ENCODE results near the gene SPO11. TPM values are rescaled to one million over a fixed set of nuclear protein-coding genes. Genes with fewer than 3 reads are reported as not detected.
"Not testable (repeated sequence)": the region's sequence is repeated elsewhere in the genome, so short reads cannot be mapped to it uniquely, and the experiment has no call there.

SPO11 gene
- total and polyA plus RNA-seq, 2 of the 4 experiments (the other 2 are of a cell fraction), result not detected

DNA sequence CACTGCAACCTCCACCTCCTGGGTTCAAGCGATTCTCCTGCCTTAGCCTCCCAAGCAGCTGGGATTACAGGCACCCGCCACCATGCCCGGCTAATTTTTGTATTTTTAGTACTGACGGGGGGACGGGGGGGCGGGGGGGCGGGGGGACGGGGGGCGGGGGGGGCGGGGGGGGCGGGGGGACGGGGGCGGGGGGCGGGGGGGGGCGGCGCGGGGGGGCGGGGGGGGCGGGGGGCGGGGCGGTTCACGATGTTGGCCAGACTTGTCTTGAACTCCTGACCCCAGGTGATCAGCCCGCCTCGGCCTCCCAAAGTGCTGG lies 21.1 kb downstream of the SPO11 start:
- Histone ChIP-seq H4K5ac (ENCODE audit: low read depth, low read length) (peak overlapping the region; percentile 38; the same call in 1 of the 2 replicates), H2AK9ac (replicated peaks; ENCODE audit: low read depth, low read length, poor library complexity) (peak overlapping the region; percentile 18), H4K91ac (ENCODE audit: insufficient read depth, low read depth, low read length) (peak overlapping the region; percentile 74; the same call in 1 of the 2 replicates), H2AFZ (replicated peaks; ENCODE audit: low read length, poor library complexity) (peak overlapping the region; percentile 97), H3K79me1 (ENCODE audit: low read depth in 1 of 2, low read length in 2 of 2) (peaks cover 16 to 31% of the 10 kb centered on the region in 2 experiments), H3K27ac (ENCODE audit: insufficient read depth, low read length) (peak overlapping the region; percentile 46), H4K20me1 (ENCODE audit: insufficient read depth, low read length) (peaks cover 14% of the 10 kb centered on the region), H2BK5ac (ENCODE audit: low read depth, low read length, poor library complexity, severe bottlenecking) (peak overlapping the region; percentile 61), H3K9ac (ENCODE audit: low read depth, low read length) (peak overlapping the region; percentile 45; the same call in 1 of the 2 replicates), H3K4me2 (ENCODE audit: low read depth, low read length) (peak overlapping the region; percentile 20), H3K36me3 (ENCODE audit: control insufficient read depth, insufficient read depth, low read length) (peaks cover 13% of the 10 kb centered on the region), H4K8ac (ENCODE audit: low read depth in 2 of 2, low read length in 2 of 2) (peak overlapping the region; percentile 4 to 94), H3K4me3 (ENCODE audit: insufficient read depth, low read depth, low read length) (peak overlapping the region; percentile 82), H3K4ac (ENCODE audit: low read depth, low read length) (0 out of 2 replicates have a peak overlapping the region, but pooled peaks have one; percentile 68)
- H3K9me3 ChIP-seq (ENCODE audit: control insufficient read depth, insufficient read depth, low read length); BruUV-seq (replicated peaks); H2AK5ac ChIP-seq (ENCODE audit: low read depth, low read length); POLR2A ChIA-PET (ENCODE audit: unreplicated experiment); H3K4me1 ChIP-seq (ENCODE audit: control insufficient read depth, insufficient read depth, low read length); H3K27me3 ChIP-seq (ENCODE audit: control insufficient read depth, insufficient read depth, low read length); H2BK20ac ChIP-seq (ENCODE audit: low read depth, low read length); H2BK120ac ChIP-seq (ENCODE audit: low read depth, low read length); intact Hi-C loops (cut with micrococcal nuclease); DNase-seq; H3K23ac ChIP-seq (ENCODE audit: low read depth, low read length); H3K56ac ChIP-seq (ENCODE audit: extremely low read depth, insufficient read depth, low read length); H3K14ac ChIP-seq (replicated peaks; ENCODE audit: low read depth, low read length); H3K9me1 ChIP-seq (ENCODE audit: insufficient read depth, low read length); H2BK15ac ChIP-seq (ENCODE audit: low read depth, low read length); H3K18ac ChIP-seq (ENCODE audit: low read depth, low read length); ATAC-seq (ENCODE audit: low read depth); dilution Hi-C loops (cut with HindIII; ENCODE audit: low sequenced_read_pairs, unreplicated experiment): not testable (repeated sequence)
- 0% methylated on average over 2 of the region's 24 CpGs; no CpG with 5 or more reads in 1 of the 2 experiments for WGBS, 2 experiments (ENCODE audit: extremely low coverage in 2 of 2, insufficient read length in 1 of 2)
- CTCF ChIA-PET, result interaction anchor here (0.6 kb wide), 1 partner anchor 1474 kb away, joined by 3 read pairs; no protein-coding TSS in a partner anchor
- in situ Hi-C loops (cut with MboI; ENCODE audit: low sequenced_read_pairs), result loop anchor here (25.0 kb wide), 1 partner anchor 963 kb away; the partner anchor contains the start of genes AURKA and CSTF1

Data from IMR-90 (cell line).